Measurements from ENCODE around the gene STK17A.

STK17A gene

DNA sequence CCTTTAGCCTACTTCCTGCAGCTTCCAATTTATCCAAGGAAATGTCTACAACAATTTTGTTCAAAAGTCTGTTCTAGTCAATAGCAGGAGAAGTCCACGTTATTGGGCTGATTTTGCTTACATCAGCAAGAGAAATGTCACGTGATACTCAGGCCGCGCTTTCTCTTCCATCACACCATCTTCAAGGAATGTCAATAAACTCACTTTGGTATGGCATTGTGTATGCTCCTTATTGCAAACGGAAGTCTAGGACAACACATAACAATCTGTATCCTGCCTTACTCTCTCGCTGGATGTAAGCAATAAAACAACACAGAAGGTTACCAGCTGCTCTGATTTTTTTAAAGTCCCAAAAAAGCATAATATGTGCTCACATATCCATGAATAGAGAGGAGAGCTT, 17.1 kb upstream of the STK17A start (continued):
- TF ChIP-seq, protein P1, sequence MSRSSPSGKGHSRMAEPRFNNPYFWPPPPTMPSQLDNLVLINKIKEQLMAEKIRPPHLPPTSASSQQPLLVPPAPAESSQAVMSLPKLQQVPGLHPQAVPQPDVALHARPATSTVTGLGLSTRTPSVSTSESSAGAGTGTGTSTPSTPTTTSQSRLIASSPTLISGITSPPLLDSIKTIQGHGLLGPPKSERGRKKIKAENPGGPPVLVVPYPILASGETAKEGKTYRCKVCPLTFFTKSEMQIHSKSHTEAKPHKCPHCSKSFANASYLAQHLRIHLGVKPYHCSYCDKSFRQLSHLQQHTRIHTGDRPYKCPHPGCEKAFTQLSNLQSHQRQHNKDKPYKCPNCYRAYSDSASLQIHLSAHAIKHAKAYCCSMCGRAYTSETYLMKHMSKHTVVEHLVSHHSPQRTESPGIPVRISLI (tag by site-specific recombination; IDR thresholded peaks at IDR 0.05): no peak
- TF ChIP-seq GLIS1 (tag by site-specific recombination; IDR thresholded peaks at IDR 0.05): no peak

DNA sequence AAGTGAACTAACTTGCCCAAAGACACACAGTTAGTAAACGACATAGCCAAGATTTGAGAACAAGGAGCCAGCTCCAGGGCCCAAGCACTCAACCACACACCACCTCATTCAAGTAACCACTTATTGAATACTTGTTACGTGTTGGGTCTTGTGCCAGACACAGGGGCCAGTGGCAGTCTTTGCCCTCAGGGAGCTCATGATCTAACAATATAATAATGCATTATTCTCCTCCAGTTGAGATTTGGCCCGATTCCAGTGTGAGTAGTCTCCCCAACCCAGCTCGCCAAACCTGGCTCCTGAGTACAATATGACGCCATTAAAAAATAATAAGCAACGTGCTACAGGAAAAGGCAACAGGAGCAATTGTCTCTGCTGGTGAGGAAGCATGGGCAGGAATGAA, 14.4 kb upstream of the STK17A start:
- no peak overlapping the region for H3K27ac ChIP-seq (ENCODE audit: extremely low read depth, low read depth, low read length)
- H3K4me1 ChIP-seq (ENCODE audit: control insufficient read depth, insufficient read depth, low read length): no peaks in the 10 kb centered on the region
- no peak overlapping the region for H3K4me3 ChIP-seq (ENCODE audit: low read depth, low read length)
- H3K36me3 ChIP-seq (ENCODE audit: control insufficient read depth in 2 of 2, insufficient read depth in 1 of 2, low read length in 2 of 2): no peaks in the 10 kb centered on the region
- TF ChIP-seq GFI1B (tag by site-specific recombination; IDR thresholded peaks at IDR 0.05) (no peak), SCRT2 (tag by site-specific recombination; IDR thresholded peaks at IDR 0.05) (0 out of 2 replicates have a peak, but pooled peaks have one; percentile 14)
- ChIA-PET CTCF (interaction anchor here (0.7 to 2.4 kb wide), 2 partner anchors 13 to 274 kb away, joined by 4 to 19 read pairs; partner anchors contain the start of gene STK17A), POLR2A (interaction anchor here (2.5 kb wide), 1 partner anchor 14 kb away, joined by 13 read pairs; the partner anchor contains the start of gene STK17A)
- H3K9me3 ChIP-seq (ENCODE audit: control insufficient read depth, insufficient read depth, low read depth, low read length): no peaks in the 10 kb centered on the region

DNA sequence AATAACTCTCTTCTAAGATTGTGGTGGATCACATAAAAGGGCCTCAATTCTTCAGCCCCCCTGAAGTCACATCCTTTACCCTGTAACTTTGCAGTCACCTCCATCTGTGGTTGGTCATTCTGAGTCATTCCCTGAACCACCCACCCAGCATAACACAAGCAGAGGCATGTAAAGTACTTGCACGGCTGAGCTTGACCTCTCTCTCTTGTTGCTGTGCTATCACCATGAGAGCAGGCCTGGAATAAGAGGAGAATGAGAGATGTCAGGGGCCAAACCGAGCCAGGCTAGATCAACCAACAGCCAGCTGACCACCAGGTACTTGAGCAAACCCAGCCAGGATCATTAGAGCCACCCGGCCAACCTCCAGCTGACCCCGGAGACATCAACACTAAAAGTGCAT, 13.5 kb upstream of the STK17A start:
- ChIA-PET POLR2A (interaction anchor here (2.5 kb wide), 1 partner anchor 13 kb away, joined by 13 read pairs; the partner anchor contains the start of gene STK17A), CTCF (interaction anchor here (2.4 kb wide), 1 partner anchor 12 kb away, joined by 19 read pairs; the partner anchor contains the start of gene STK17A)
- TF ChIP-seq ZNF585B (tag by site-specific recombination; IDR thresholded peaks at IDR 0.05) (no peak), ZNF138 (tag by site-specific recombination; IDR thresholded peaks at IDR 0.05; ENCODE audit: borderline replicate concordance) (no peak), ZNF324 (tag by site-specific recombination; IDR thresholded peaks at IDR 0.05) (no peak), ZBTB1 (tag by site-specific recombination; IDR thresholded peaks at IDR 0.05) (no peak), GLIS2 (tag by site-specific recombination; IDR thresholded peaks at IDR 0.05) (no peak), ZXDB (tag by site-specific recombination; IDR thresholded peaks at IDR 0.05) (no peak), ZNF423 (tag by site-specific recombination; IDR thresholded peaks at IDR 0.05) (no peak), ZNF354C (tag by site-specific recombination; IDR thresholded peaks at IDR 0.05; ENCODE audit: borderline replicate concordance, low read depth) (no peak)
- TF ChIP-seq, protein P2, sequence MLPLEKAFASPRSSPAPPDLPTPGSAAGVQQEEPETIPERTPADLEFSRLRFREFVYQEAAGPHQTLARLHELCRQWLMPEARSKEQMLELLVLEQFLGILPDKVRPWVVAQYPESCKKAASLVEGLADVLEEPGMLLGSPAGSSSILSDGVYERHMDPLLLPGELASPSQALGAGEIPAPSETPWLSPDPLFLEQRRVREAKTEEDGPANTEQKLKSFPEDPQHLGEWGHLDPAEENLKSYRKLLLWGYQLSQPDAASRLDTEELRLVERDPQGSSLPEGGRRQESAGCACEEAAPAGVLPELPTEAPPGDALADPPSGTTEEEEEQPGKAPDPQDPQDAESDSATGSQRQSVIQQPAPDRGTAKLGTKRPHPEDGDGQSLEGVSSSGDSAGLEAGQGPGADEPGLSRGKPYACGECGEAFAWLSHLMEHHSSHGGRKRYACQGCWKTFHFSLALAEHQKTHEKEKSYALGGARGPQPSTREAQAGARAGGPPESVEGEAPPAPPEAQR (tag by site-specific recombination; IDR thresholded peaks at IDR 0.05): no peak
- TF ChIP-seq, protein P3, sequence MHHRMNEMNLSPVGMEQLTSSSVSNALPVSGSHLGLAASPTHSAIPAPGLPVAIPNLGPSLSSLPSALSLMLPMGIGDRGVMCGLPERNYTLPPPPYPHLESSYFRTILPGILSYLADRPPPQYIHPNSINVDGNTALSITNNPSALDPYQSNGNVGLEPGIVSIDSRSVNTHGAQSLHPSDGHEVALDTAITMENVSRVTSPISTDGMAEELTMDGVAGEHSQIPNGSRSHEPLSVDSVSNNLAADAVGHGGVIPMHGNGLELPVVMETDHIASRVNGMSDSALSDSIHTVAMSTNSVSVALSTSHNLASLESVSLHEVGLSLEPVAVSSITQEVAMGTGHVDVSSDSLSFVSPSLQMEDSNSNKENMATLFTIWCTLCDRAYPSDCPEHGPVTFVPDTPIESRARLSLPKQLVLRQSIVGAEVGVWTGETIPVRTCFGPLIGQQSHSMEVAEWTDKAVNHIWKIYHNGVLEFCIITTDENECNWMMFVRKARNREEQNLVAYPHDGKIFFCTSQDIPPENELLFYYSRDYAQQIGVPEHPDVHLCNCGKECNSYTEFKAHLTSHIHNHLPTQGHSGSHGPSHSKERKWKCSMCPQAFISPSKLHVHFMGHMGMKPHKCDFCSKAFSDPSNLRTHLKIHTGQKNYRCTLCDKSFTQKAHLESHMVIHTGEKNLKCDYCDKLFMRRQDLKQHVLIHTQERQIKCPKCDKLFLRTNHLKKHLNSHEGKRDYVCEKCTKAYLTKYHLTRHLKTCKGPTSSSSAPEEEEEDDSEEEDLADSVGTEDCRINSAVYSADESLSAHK (tag by site-specific recombination; IDR thresholded peaks at IDR 0.05): no peak
- TF ChIP-seq, protein P4, sequence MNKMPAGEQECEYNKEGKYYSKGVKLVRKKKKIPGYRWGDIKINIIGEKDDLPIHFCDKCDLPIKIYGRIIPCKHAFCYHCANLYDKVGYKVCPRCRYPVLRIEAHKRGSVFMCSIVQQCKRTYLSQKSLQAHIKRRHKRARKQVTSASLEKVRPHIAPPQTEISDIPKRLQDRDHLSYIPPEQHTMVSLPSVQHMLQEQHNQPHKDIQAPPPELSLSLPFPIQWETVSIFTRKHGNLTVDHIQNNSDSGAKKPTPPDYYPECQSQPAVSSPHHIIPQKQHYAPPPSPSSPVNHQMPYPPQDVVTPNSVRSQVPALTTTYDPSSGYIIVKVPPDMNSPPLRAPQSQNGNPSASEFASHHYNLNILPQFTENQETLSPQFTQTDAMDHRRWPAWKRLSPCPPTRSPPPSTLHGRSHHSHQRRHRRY (tag by site-specific recombination; IDR thresholded peaks at IDR 0.05): no peak
- H3K36me3 ChIP-seq (ENCODE audit: control insufficient read depth in 2 of 2, insufficient read depth in 1 of 2, low read length in 2 of 2): no peaks in the 10 kb centered on the region
- H3K4me1 ChIP-seq (ENCODE audit: control insufficient read depth, insufficient read depth, low read length): no peaks in the 10 kb centered on the region
- H3K27ac ChIP-seq (ENCODE audit: extremely low read depth, low read depth, low read length): no peak overlapping the region
- H3K9me3 ChIP-seq (ENCODE audit: control insufficient read depth, insufficient read depth, low read depth, low read length): no peaks in the 10 kb centered on the region
- H3K4me3 ChIP-seq (ENCODE audit: low read depth, low read length): no peak overlapping the region
